Stimulated activated CD4-positive, alpha-beta T cell treated with anti-CD3 and anti-CD28 coated beads, Interleukin-2, amount 100 ng/mL, for 4 hours (primary cell): ENCODE measurements around the gene THSD7A.

Source experiments
- DNase-seq: peaks from one replicate; pipeline ENCODE4 v3.0.0-alpha.2; 2020; ENCODE audit warnings: low read depth

Gene THSD7A

GRCh38 chr7:11630355-11630754, 201.6 kb downstream of the THSD7A start:
- no peak for DNase-seq

GRCh38 chr7:11625669-11626068, 206.3 kb downstream of the THSD7A start:
- no peak for DNase-seq

GRCh38 chr7:11623093-11623678, 208.8 kb downstream of the THSD7A start:
- no peak for DNase-seq

GRCh38 chr7:11620406-11621253, 211.4 kb downstream of the THSD7A start:
- DNase-seq = no peak

- DNase-seq = no peak
These were observed 215.5 kb downstream of the THSD7A start for GRCh38 chr7:11616466-11616865.

- DNase-seq = no peak
These were observed 216.8 kb downstream of the THSD7A start for GRCh38 chr7:11615174-11615573.

- no peak for DNase-seq
These were observed 218.6 kb downstream of the THSD7A start for GRCh38 chr7:11613292-11613930.

- DNase-seq = no peak
These were observed 219.3 kb downstream of the THSD7A start for GRCh38 chr7:11612737-11613136.

GRCh38 chr7:11609096-11609670, 222.8 kb downstream of the THSD7A start:
- DNase-seq = no peak

- no peak for DNase-seq
These were observed 224.3 kb downstream of the THSD7A start for GRCh38 chr7:11607686-11608085.

- no peak for DNase-seq
These were observed 226.2 kb downstream of the THSD7A start for GRCh38 chr7:11605749-11606148.

GRCh38 chr7:11604505-11604904, 227.5 kb downstream of the THSD7A start:
- no peak for DNase-seq

- DNase-seq = no peak
These were observed 230.2 kb downstream of the THSD7A start for GRCh38 chr7:11601761-11602160.

GRCh38 chr7:11593322-11593721, 238.7 kb downstream of the THSD7A start:
- DNase-seq = no peak

GRCh38 chr7:11592699-11593098, 239.3 kb downstream of the THSD7A start:
- no peak for DNase-seq

GRCh38 chr7:11591943-11592342, 240.1 kb downstream of the THSD7A start:
- no peak for DNase-seq

GRCh38 chr7:11591055-11591633, 240.9 kb downstream of the THSD7A start:
- no peak for DNase-seq

GRCh38 chr7:11589251-11589650, 242.7 kb downstream of the THSD7A start:
- no peak for DNase-seq

- no peak for DNase-seq
These were observed 244.2 kb downstream of the THSD7A start for GRCh38 chr7:11587814-11588213.

- DNase-seq = no peak
These were observed 244.9 kb downstream of the THSD7A start for GRCh38 chr7:11587048-11587447.

- DNase-seq = no peak
These were observed 247.5 kb downstream of the THSD7A start for GRCh38 chr7:11584406-11585031.

GRCh38 chr7:11579141-11579540, 252.9 kb downstream of the THSD7A start:
- no peak for DNase-seq
